GM12864 (cell line): Measurements from ENCODE around the gene CKAP5.

Experiments used
- DNase-seq: peaks from one replicate; pipeline ENCODE4 v3.0.0-alpha.2; 2011; ENCODE audit warnings: low read depth
- H3K4me3 ChIP-seq: 2 replicates; pipeline ENCODE4 v1.5.1; 2011; ENCODE audit warnings: mild to moderate bottlenecking, low read depth, low read length, control low read depth
- TF ChIP-seq, protein P1 (sequence below): IDR thresholded peaks from 2 replicates; pipeline ENCODE4 v1.5.1; 2011; ENCODE audit warnings: low read depth, mild to moderate bottlenecking, moderate library complexity, low read length, control low read depth, inconsistent platforms; ENCODE audit errors: missing control alignments

The CKAP5 gene

DNA sequence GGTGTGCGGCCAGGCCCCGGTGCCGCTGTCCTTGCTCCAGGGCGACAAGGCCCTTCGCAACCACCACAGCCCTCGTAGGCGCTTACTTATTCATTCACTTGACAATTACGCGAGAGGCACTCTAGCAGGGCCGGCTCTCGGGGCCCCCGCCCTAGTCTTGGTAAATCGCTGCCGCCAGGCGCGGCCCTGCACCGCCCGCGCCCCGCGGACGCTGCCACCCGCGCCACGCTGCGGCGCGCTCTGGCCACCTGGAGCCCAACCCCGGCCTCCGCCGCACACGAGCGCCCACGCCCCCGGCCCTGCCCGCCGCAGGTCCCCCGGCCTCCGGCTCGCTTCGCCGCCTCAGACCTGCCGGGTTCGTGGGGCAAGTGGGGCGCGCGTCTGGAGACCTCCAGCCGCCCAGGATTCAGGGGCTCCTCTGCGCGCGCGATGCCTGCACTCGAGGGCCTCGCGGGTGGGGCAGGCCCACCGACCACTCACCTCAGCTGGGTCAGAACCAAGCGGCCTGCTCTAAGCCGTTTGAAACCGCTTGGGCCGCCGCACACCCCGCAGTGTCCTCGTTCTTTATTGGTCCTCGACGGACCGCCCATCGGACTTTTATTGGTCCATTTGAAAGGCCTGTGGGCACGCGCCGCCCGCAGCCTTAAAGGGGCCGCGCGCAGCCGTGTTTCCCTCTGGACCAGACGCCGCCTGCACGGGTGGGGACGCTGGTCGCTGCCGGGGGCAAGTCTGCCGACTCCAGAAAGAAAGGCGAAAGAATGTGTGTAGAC, at the start of gene CKAP5:
Gene CKAP5 (minus strand): TSS at position 541 of the 770 bp plus-strand sequence. CDS start 25,049 bp downstream, outside the sequence.
- H3K4me3 ChIP-seq = peak within 1 kb of the TSS; percentile 86
- DNase-seq = peak; percentile 75
- TF ChIP-seq, protein P1, sequence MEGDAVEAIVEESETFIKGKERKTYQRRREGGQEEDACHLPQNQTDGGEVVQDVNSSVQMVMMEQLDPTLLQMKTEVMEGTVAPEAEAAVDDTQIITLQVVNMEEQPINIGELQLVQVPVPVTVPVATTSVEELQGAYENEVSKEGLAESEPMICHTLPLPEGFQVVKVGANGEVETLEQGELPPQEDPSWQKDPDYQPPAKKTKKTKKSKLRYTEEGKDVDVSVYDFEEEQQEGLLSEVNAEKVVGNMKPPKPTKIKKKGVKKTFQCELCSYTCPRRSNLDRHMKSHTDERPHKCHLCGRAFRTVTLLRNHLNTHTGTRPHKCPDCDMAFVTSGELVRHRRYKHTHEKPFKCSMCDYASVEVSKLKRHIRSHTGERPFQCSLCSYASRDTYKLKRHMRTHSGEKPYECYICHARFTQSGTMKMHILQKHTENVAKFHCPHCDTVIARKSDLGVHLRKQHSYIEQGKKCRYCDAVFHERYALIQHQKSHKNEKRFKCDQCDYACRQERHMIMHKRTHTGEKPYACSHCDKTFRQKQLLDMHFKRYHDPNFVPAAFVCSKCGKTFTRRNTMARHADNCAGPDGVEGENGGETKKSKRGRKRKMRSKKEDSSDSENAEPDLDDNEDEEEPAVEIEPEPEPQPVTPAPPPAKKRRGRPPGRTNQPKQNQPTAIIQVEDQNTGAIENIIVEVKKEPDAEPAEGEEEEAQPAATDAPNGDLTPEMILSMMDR = no peak

DNA sequence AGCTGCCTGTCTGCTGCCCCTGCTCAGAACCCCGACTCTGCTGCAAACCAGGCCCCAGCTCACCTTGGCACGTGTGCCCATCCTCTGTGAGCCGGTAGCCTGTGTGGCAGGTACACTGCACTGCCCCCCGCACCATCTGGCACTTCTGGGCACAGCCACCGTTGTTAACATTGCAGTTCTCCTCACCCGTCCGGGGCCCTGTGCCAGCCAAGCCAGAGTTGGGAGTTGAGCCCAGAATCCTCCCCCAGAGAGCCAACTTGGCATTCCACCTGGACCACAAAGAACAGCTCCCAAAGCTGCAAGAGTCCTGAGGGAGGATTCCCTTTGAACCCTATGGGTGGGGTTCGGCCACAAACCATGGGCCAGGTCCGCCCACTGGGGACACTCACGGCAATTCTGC, 49.7 kb upstream of the CKAP5 start:
- TF ChIP-seq, protein P1 = no peak
- DNase-seq = no peak
- H3K4me3 ChIP-seq = no peak overlapping the region

DNA sequence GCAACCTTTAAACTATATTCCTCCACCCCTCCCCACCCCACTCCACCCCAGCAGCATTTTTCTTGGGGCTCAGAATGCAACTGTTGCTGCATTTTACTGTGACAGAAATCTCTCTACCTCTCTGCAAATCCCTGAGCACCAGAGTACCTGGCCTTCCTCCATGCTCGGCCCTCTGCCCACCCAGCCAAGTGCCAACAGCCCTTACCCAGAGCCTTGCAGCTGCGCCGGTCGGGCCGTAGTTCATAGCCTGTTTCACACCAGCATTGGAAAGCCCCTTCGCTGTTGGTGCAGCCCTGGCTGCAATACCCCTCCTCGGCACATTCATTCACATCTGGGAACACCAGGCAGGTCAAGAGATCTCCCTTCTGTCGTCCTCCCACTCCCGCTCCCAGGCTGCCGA, 48.9 kb upstream of the CKAP5 start:
- no peak overlapping the region for H3K4me3 ChIP-seq
- no peak for DNase-seq
- TF ChIP-seq, protein P1 = no peak

DNA sequence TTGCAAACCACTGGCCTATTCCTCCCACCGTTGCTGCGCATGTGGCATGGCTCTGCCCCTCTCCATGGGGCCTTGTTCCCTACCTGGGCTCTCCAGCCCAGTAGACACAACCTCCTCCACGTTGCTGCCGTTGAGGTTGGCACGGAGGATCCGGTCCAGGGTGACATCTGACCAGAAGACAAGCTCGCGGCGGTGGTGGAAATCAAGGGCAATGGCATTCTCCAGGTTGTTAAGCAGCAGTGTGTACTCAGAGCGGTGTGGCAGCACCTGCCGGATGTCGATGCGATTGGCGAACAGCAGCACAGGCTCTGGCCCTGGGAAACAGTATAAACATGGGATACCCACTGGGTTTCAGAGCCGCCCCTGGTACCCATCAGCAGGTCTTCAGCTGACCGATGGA, 48.4 kb upstream of the CKAP5 start:
- no peak for DNase-seq
- H3K4me3 ChIP-seq = no peak overlapping the region
- TF ChIP-seq, protein P1 = no peak

DNA sequence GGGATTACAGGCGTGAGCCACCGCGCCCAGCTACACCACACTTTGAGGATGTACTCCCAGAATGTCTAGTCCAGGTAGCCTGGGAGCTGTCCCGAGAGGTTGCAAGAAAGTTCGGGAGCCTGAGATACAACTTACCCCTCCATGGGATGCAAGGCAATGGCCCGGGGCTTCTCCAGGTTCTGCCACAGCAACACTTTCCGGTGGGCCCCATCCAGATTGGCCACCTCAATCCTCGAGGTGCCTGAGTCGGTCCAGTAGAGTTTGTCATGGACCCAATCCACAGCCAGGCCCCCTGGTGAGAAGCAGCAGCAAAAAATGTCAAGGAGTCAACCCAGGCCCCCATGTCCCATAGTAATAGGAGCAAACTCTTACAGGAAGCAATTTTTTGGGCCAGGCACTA, 46.8 kb upstream of the CKAP5 start:
- TF ChIP-seq, protein P1 = no peak
- DNase-seq = no peak
- no peak overlapping the region for H3K4me3 ChIP-seq

DNA sequence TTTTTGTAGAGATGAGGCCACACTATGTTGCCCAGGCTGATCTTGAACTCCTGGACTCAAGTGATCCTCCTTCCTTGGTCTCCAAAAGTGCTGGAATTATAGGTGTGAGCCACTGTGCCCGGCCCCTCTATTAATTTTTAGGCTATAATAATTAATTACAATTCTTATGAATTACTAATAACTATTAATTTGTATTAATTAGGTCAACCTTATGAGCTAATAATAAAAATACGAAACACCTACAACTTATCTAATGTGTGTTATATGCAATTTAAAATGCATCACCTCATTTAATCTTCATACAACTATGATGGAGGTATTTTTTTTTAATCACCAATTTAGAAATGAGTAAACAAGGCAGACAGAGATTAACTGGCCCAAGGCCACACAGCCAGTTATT, 46.0 kb upstream of the CKAP5 start:
- no peak overlapping the region for H3K4me3 ChIP-seq
- no peak for DNase-seq
- TF ChIP-seq, protein P1 = no peak

DNA sequence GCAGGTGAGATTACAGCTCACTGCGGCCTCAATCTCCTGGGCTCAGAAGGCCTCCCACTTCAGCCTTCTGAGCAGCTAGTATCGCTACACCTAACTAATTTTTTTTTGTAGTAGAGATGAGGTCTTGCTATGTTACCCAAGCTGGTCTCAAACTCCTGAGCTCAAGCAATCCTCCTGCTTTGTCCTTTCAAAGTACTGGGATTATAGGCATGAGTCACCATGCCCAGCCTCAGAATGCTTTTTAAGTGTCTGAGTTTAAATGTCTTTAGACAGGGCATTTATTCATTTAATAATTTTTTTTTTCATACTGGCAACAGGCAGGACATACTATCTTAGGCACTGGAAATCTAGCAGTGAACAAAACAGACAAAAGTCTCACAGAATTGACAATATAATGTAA, 44.6 kb upstream of the CKAP5 start:
- H3K4me3 ChIP-seq = no peak overlapping the region
- DNase-seq = no peak
- TF ChIP-seq, protein P1 = no peak
